HUES48 (cell line): ENCODE data around the gene ZSWIM1.

ENCODE experiments used
- H3K27ac ChIP-seq: one replicate; pipeline ENCODE4 v1.7.0; 2013; ENCODE audit warnings: low read depth, low read length, inconsistent platforms
- H3K27me3 ChIP-seq: 2 replicates; pipeline ENCODE4 v1.6.1; 2013; ENCODE audit warnings: mild to moderate bottlenecking, low read length; ENCODE audit not compliant: control insufficient read depth, insufficient read depth
- H3K36me3 ChIP-seq: 2 replicates; pipeline ENCODE4 v1.6.1; 2013; ENCODE audit warnings: low read length; ENCODE audit not compliant: control insufficient read depth, insufficient read depth
- H3K4me1 ChIP-seq: 2 replicates; pipeline ENCODE4 v1.6.1; 2013; ENCODE audit warnings: mild to moderate bottlenecking, low read length; ENCODE audit not compliant: control insufficient read depth, insufficient read depth
- H3K4me3 ChIP-seq: 2 replicates; pipeline ENCODE4 v1.5.1; 2013; ENCODE audit warnings: mild to moderate bottlenecking, low read depth, low read length
- H3K9ac ChIP-seq: 2 replicates; pipeline ENCODE4 v1.6.1; 2013; ENCODE audit warnings: mild to moderate bottlenecking, low read depth, low read length, moderate library complexity
- H3K9me3 ChIP-seq: 2 replicates; pipeline ENCODE4 v1.6.1; 2013; ENCODE audit warnings: low read length; ENCODE audit not compliant: control insufficient read depth, insufficient read depth

The ZSWIM1 gene

DNA sequence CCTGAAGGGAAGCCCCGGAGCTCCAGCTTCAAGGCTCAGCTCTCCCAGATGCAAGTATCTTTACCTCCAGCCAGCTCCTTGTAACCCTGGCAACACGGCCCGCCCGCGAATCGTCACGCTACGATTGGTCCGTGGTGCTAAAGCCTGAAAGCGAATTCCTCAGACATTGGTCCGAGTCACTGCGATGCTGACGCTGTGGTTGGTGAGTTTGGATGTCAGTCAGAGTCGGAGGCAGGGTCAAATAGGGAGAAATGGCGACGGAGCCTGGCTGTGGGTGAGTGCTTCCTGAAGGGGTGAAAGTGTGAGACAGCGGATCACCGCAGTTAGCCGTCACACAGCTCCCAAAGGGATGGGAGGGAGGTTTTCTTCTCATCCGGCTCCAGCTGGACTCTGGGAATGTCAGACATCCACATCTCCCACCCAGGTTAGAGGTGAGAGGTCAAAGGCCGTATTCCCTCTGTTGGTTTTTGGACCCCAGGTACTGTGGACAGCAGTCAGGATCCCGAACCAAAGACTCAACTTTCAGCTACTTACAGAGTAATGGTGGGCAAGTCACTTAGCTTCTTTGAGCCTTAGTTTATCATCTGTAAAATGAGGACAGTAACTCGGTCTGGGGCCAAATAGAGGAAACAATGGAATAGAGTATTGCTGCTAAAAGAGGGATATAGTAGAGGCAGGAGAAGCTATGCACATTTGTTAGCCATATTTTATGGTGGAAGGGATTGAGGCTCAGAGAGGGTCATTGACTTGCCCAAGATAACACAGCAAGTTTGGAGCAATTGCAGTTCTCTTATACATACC is at the start of gene ZSWIM1:
Gene ZSWIM1, plus strand, starts transcription at position 240 of the 801 bp plus-strand sequence. CDS start 1,366 bp downstream, outside the sequence.
- Histone ChIP-seq H3K27me3 (no peaks in the 10 kb centered on the region), H3K4me3 (peak within 1 kb of the TSS; percentile 88), H3K9me3 (no peaks in the 10 kb centered on the region), H3K27ac (peak within 1 kb of the TSS; percentile 85), H3K9ac (peak within 1 kb of the TSS; percentile 66), H3K4me1 (no peaks in the 10 kb centered on the region), H3K36me3 (peaks cover 44% of the 10 kb centered on the region)

DNA sequence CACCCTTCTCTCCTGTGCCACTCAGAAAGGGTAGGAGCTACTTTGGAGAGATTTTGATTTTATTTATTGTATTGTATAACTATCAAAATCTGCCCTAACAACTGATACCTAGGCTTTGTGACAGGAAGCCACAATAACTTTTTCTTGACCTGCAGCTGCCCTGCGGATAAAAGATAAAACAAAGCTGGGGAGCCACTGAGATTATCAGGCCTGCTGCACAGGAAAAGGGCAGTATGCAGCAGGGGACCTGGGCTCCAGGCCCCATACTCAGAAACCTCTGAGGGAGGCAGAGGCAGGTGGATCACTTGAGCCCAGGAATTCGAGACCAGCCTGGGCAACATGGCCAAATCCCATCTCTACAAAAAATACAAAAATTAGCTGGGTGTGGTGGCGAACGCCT is 48.4 kb upstream of the ZSWIM1 start:
- H3K27ac ChIP-seq, result no peak overlapping the region
- no peaks in the 10 kb centered on the region; the same call in 1 of the 2 replicates for H3K27me3 ChIP-seq
- peaks cover 19% of the 10 kb centered on the region for H3K4me1 ChIP-seq
- H3K9me3 ChIP-seq, result no peaks in the 10 kb centered on the region
- H3K36me3 ChIP-seq, result peaks cover 19% of the 10 kb centered on the region
- H3K9ac ChIP-seq, result no peak overlapping the region
- no peak overlapping the region for H3K4me3 ChIP-seq

DNA sequence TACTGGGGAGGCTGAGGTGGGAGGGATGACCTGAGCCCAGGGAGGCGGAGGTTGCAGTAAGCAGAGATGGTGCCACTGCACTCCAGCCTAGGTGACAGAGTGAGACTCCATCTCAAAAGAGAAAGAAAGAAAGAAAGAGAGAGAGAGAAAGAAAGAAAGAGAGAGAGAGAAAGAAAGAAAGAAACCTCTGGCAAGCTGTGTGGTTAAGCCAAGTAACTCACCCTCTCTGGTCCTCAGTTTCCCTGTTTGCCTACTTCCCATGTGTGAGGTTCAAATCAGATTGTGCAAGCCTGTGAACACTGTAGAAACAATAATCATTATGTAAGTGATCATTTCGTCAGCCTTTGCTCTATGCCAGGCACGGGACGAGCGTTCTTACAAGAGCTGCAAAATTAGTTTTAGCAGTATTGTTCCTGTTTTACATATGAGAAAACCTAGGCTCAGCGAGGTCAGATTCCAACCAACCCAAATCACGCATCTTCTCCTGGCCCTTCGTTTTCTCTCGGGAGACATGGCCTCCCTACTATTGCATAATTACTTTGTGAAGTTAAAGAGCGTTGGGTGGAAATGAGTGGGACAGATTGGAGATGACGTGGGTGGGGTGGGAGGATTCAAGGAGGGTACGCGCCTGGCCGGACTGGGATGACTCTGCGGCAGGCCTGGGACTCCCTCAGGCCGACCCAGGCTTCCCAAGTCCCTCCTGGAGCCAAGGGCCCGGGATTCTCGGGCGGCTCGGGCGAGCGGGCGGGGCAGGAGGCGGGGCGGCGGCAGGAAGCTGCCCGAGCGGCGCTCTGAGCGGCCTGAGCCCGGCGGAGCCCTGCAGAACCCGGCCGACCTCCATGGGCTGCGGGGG is 47.8 kb upstream of the ZSWIM1 start, which contains the start of gene SNX21:
Gene SNX21, plus strand, starts transcription at position 770 of the 853 bp plus-strand sequence. CDS start 121 bp downstream, outside the sequence.
- Histone ChIP-seq H3K4me1 (peaks cover 19% of the 10 kb centered on the region), H3K4me3 (peak within 1 kb of the TSS; percentile 79), H3K27ac (peak within 1 kb of the TSS; percentile 59), H3K9me3 (no peaks in the 10 kb centered on the region), H3K9ac (peak within 1 kb of the TSS; percentile 65; the same call in 1 of the 2 replicates), H3K27me3 (no peaks in the 10 kb centered on the region; the same call in 1 of the 2 replicates), H3K36me3 (peaks cover 19% of the 10 kb centered on the region)

GRCh38 chr20:45833883-45834796 is 46.9 kb upstream of the ZSWIM1 start:
- Histone ChIP-seq H3K9ac (peak overlapping the region; percentile 65; the same call in 1 of the 2 replicates), H3K27ac (peak overlapping the region; percentile 59), H3K27me3 (no peaks in the 10 kb centered on the region; the same call in 1 of the 2 replicates), H3K36me3 (peaks cover 19% of the 10 kb centered on the region), H3K4me3 (peak overlapping the region; percentile 79), H3K4me1 (peaks cover 19% of the 10 kb centered on the region), H3K9me3 (no peaks in the 10 kb centered on the region)

DNA sequence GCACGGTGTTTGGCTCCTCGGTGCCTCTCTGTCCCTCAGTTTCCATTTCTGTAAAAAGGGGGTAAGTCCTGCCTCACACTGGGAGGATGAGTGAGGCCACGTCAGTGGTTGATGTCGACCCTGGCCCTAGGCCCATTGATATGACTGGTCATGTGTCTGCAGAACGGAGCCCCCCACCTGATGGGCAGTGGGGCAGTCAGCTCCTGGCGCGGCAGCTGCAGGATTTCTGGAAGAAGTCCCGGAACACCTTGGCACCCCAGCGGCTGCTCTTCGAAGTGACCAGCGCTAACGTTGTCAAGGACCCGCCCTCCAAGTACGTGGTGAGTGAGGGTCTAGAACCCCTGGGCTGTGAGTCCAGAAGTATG is 46.2 kb upstream of the ZSWIM1 start:
- Histone ChIP-seq H3K4me3 (peak overlapping the region; percentile 79), H3K4me1 (peaks cover 19% of the 10 kb centered on the region), H3K27me3 (no peaks in the 10 kb centered on the region; the same call in 1 of the 2 replicates), H3K9me3 (no peaks in the 10 kb centered on the region), H3K36me3 (peaks cover 22% of the 10 kb centered on the region), H3K9ac (no peak overlapping the region), H3K27ac (no peak overlapping the region)

GRCh38 chr20:45835329-45835765 is 45.7 kb upstream of the ZSWIM1 start:
- no peak overlapping the region for H3K9ac ChIP-seq
- H3K36me3 ChIP-seq, result peaks cover 28% of the 10 kb centered on the region
- no peaks in the 10 kb centered on the region for H3K9me3 ChIP-seq
- no peak overlapping the region for H3K27ac ChIP-seq
- H3K27me3 ChIP-seq, result no peaks in the 10 kb centered on the region; the same call in 1 of the 2 replicates
- peaks cover 19% of the 10 kb centered on the region for H3K4me1 ChIP-seq
- H3K4me3 ChIP-seq, result no peak overlapping the region

DNA sequence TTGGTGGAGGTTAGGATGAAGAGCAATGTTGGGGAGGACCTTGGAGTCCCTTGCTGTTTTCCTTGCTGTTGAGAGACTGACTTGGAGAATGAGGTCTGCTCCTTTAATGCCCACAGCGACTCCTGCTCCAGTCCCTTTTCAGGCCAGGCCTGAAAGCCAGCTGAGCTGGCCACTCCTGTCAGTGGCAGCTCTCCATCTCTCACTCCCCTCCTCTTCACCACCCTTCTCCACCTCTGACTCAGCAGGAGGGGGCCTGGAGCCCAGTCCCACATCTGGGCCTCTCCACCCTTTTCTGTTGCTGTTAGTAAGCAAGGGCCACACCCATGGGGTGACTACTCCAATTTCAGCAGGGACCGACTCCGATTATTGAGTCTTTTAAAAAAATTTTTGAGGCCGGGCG is 45.2 kb upstream of the ZSWIM1 start:
- Histone ChIP-seq H3K4me3 (no peak overlapping the region), H3K27ac (no peak overlapping the region), H3K9ac (no peak overlapping the region), H3K36me3 (peaks cover 32% of the 10 kb centered on the region), H3K27me3 (no peaks in the 10 kb centered on the region; the same call in 1 of the 2 replicates), H3K4me1 (peaks cover 19% of the 10 kb centered on the region), H3K9me3 (no peaks in the 10 kb centered on the region)

- H3K9ac ChIP-seq, result no peak overlapping the region
- H3K27me3 ChIP-seq, result no peaks in the 10 kb centered on the region; the same call in 1 of the 2 replicates
- peaks cover 19% of the 10 kb centered on the region for H3K4me1 ChIP-seq
- H3K9me3 ChIP-seq, result no peaks in the 10 kb centered on the region
- peaks cover 41% of the 10 kb centered on the region for H3K36me3 ChIP-seq
- no peak overlapping the region for H3K4me3 ChIP-seq
- no peak overlapping the region for H3K27ac ChIP-seq
Measured at GRCh38 chr20:45836841-45837240, 44.2 kb upstream of the ZSWIM1 start.

DNA sequence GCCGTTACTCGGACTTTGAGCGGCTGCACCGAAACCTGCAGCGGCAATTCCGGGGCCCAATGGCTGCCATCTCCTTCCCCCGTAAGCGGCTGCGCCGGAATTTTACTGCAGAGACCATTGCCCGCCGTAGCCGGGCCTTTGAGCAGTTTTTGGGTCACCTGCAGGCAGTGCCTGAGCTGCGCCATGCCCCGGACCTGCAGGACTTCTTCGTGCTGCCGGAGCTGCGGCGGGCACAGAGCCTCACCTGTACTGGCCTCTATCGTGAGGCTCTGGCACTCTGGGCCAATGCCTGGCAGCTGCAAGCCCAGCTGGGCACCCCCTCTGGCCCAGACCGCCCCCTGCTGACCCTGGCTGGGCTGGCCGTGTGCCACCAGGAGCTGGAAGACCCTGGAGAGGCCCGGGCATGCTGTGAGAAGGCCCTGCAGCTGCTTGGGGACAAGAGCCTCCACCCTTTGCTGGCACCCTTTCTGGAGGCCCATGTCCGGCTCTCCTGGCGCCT is 40.3 kb upstream of the ZSWIM1 start:
- Histone ChIP-seq H3K4me1 (no peaks in the 10 kb centered on the region; the same call in 1 of the 2 replicates), H3K36me3 (peaks cover 69% of the 10 kb centered on the region), H3K4me3 (no peak overlapping the region), H3K9me3 (no peaks in the 10 kb centered on the region), H3K27ac (no peak overlapping the region), H3K27me3 (no peaks in the 10 kb centered on the region), H3K9ac (no peak overlapping the region)
